GM20431 (cell line): ENCODE measurements around the gene E4F1.

ENCODE experiments used
- in situ Hi-C: fragments of 300-500 bp; cut with MseI, MboI; formaldehyde crosslinking; loops from one replicate; pipeline ENCODE4 v1.15.0; 2020; ENCODE audit warnings: low sequenced_read_pairs; ENCODE audit not compliant: unreplicated experiment

E4F1 gene

GRCh38 chr16:2223221-2223941 lies at the start of gene E4F1:
E4F1 (plus strand) TSS chr16:2223591; CDS start chr16:2223614, 23 bp downstream.
- in situ Hi-C loops: no loop called here

GRCh38 chr16:2173916-2174315 lies 49.5 kb upstream of the E4F1 start:
- in situ Hi-C loops: no loop called here

- in situ Hi-C loops: no loop called here
Measured at GRCh38 chr16:2174396-2175131, 48.8 kb upstream of the E4F1 start.

GRCh38 chr16:2175454-2175853 lies 47.9 kb upstream of the E4F1 start:
- in situ Hi-C loops: no loop called here

- in situ Hi-C loops: no loop called here
Measured at GRCh38 chr16:2176047-2176446, 47.3 kb upstream of the E4F1 start.

- in situ Hi-C loops: no loop called here
Measured at GRCh38 chr16:2177101-2177500, 46.3 kb upstream of the E4F1 start.

- in situ Hi-C loops: no loop called here
Measured at GRCh38 chr16:2177561-2177960, 45.8 kb upstream of the E4F1 start.

GRCh38 chr16:2178321-2179106 lies 44.9 kb upstream of the E4F1 start:
- in situ Hi-C loops: no loop called here

GRCh38 chr16:2179107-2179501 lies 44.3 kb upstream of the E4F1 start:
- in situ Hi-C loops: no loop called here

GRCh38 chr16:2179576-2179975 lies 43.8 kb upstream of the E4F1 start:
- in situ Hi-C loops: no loop called here

GRCh38 chr16:2180461-2180860 lies 42.9 kb upstream of the E4F1 start:
- in situ Hi-C loops: no loop called here

GRCh38 chr16:2180962-2181923 lies 42.1 kb upstream of the E4F1 start:
- in situ Hi-C loops: no loop called here

- in situ Hi-C loops: no loop called here
Measured at GRCh38 chr16:2181952-2182351, 41.4 kb upstream of the E4F1 start.

GRCh38 chr16:2183671-2184070 lies 39.7 kb upstream of the E4F1 start:
- in situ Hi-C loops: no loop called here

- in situ Hi-C loops: no loop called here
Measured at GRCh38 chr16:2184346-2184745, 39.0 kb upstream of the E4F1 start.

GRCh38 chr16:2184962-2185361 lies 38.4 kb upstream of the E4F1 start:
- in situ Hi-C loops: no loop called here

- in situ Hi-C loops: no loop called here
Measured at GRCh38 chr16:2186064-2186463, 37.3 kb upstream of the E4F1 start.

GRCh38 chr16:2186505-2186904 lies 36.9 kb upstream of the E4F1 start:
- in situ Hi-C loops: no loop called here

- in situ Hi-C loops: no loop called here
Measured at GRCh38 chr16:2187212-2187611, 36.2 kb upstream of the E4F1 start.

GRCh38 chr16:2188395-2188794 lies 35.0 kb upstream of the E4F1 start:
- in situ Hi-C loops: no loop called here
